HG02840 (cell line): ENCODE results near the gene RHBG.

Experiments used
- ATAC-seq: cut with Tn5 transposase; IDR thresholded peaks from one replicate; pipeline ENCODE4 v1.9.1; 2021; ENCODE audit warnings: mild to moderate bottlenecking, moderate library complexity, moderate number of reproducible peaks; ENCODE audit not compliant: unreplicated experiment, low FRiP score

Gene RHBG

GRCh38 chr1:156384658-156385057 is 15.6 kb downstream of the RHBG start:
- ATAC-seq, result no peak

GRCh38 chr1:156385534-156386031 is 16.6 kb downstream of the RHBG start:
- no peak for ATAC-seq

- ATAC-seq, result no peak
Observed at GRCh38 chr1:156386134-156386901, 17.3 kb downstream of the RHBG start.

- ATAC-seq, result no peak
Observed at GRCh38 chr1:156386949-156387869, 18.2 kb downstream of the RHBG start.

- no peak for ATAC-seq
Observed at GRCh38 chr1:156387870-156388173, 18.8 kb downstream of the RHBG start.

GRCh38 chr1:156388174-156389137 is 19.4 kb downstream of the RHBG start:
- ATAC-seq, result no peak

GRCh38 chr1:156389311-156389710 is 20.3 kb downstream of the RHBG start:
- ATAC-seq, result no peak

- ATAC-seq, result no peak
Observed at GRCh38 chr1:156390469-156391365, 21.7 kb downstream of the RHBG start.

- ATAC-seq, result no peak
Observed at GRCh38 chr1:156391366-156391677, 22.3 kb downstream of the RHBG start.

GRCh38 chr1:156391701-156392100 is 22.7 kb downstream of the RHBG start:
- no peak for ATAC-seq

GRCh38 chr1:156392452-156392853 is 23.4 kb downstream of the RHBG start:
- no peak for ATAC-seq

- ATAC-seq, result no peak
Observed at GRCh38 chr1:156393095-156393494, 24.1 kb downstream of the RHBG start.

GRCh38 chr1:156394082-156394481 is 25.1 kb downstream of the RHBG start:
- ATAC-seq, result no peak

GRCh38 chr1:156394835-156395461 is 25.9 kb downstream of the RHBG start:
- ATAC-seq, result no peak

- ATAC-seq, result no peak
Observed at GRCh38 chr1:156399355-156400125, 30.5 kb downstream of the RHBG start.

GRCh38 chr1:156400191-156400935 is 31.4 kb downstream of the RHBG start:
- no peak for ATAC-seq

- no peak for ATAC-seq
Observed at GRCh38 chr1:156401041-156401574, 32.1 kb downstream of the RHBG start.
